WTC11 (cell line): ENCODE data around the gene TMEM121B.

Experiments
- CREM ChIP-seq: sonication (generic); formaldehyde crosslinking; IDR thresholded peaks from 2 replicates; pipeline ENCODE4 v1.8.1; 2022; ENCODE audit warnings: mild to moderate bottlenecking, missing genetic modification reagents, moderate library complexity
- CTCF ChIP-seq: fragments of 200-600 bp; IDR thresholded peaks from 2 replicates; pipeline ENCODE4 v1.8.0; 2022; ENCODE audit warnings: antibody characterized with exemption
- ETV6 ChIP-seq: sonication (generic); formaldehyde crosslinking; IDR thresholded peaks from 2 replicates; pipeline ENCODE4 v1.8.1; 2022; ENCODE audit warnings: mild to moderate bottlenecking, missing genetic modification reagents
- FOXJ3 ChIP-seq: sonication (generic); formaldehyde crosslinking; IDR thresholded peaks from 2 replicates; pipeline ENCODE4 v1.9.0; 2021; ENCODE audit warnings: missing genetic modification reagents, mild to moderate bottlenecking, borderline replicate concordance
- GTF2I ChIP-seq: fragments of 250-450 bp; sonication (Bioruptor Pico); conservative IDR thresholded peaks from 2 replicates; pipeline ENCODE4 v1.4.0; 2021; ENCODE audit warnings: mild to moderate bottlenecking
- MXD4 ChIP-seq: fragments of 250-450 bp; sonication (Bioruptor Pico); IDR thresholded peaks from 2 replicates; pipeline ENCODE4 v1.8.0; 2021; ENCODE audit warnings: mild to moderate bottlenecking, moderate library complexity, borderline replicate concordance
- MYBL2 ChIP-seq: sonication (generic); formaldehyde crosslinking; IDR thresholded peaks from 2 replicates; pipeline ENCODE4 v1.8.1; 2023; ENCODE audit warnings: mild to moderate bottlenecking, moderate library complexity, missing genetic modification reagents
- NFE2L1 ChIP-seq: sonication (generic); formaldehyde crosslinking; IDR thresholded peaks from 2 replicates; pipeline ENCODE4 v1.8.1; 2023; ENCODE audit warnings: missing genetic modification reagents
- NFYB ChIP-seq: sonication (generic); formaldehyde crosslinking; conservative IDR thresholded peaks from 2 replicates; pipeline ENCODE4 v1.8.0; 2022; ENCODE audit warnings: low read depth, missing genetic modification reagents
- SMAD3 ChIP-seq: sonication (generic); formaldehyde crosslinking; IDR thresholded peaks from 2 replicates; pipeline ENCODE4 v1.8.0; 2022; ENCODE audit warnings: missing genetic modification reagents, mild to moderate bottlenecking, borderline replicate concordance
- TF ChIP-seq, protein P1 (sequence below): sonication (generic); formaldehyde crosslinking; IDR thresholded peaks from 2 replicates; pipeline ENCODE4 v1.8.0; 2023; ENCODE audit warnings: missing genetic modification reagents
- TF ChIP-seq, protein P2 (sequence below): sonication (generic); formaldehyde crosslinking; IDR thresholded peaks from 2 replicates; pipeline ENCODE4 v1.8.0; 2022; ENCODE audit warnings: mild to moderate bottlenecking, missing genetic modification reagents

DNA sequence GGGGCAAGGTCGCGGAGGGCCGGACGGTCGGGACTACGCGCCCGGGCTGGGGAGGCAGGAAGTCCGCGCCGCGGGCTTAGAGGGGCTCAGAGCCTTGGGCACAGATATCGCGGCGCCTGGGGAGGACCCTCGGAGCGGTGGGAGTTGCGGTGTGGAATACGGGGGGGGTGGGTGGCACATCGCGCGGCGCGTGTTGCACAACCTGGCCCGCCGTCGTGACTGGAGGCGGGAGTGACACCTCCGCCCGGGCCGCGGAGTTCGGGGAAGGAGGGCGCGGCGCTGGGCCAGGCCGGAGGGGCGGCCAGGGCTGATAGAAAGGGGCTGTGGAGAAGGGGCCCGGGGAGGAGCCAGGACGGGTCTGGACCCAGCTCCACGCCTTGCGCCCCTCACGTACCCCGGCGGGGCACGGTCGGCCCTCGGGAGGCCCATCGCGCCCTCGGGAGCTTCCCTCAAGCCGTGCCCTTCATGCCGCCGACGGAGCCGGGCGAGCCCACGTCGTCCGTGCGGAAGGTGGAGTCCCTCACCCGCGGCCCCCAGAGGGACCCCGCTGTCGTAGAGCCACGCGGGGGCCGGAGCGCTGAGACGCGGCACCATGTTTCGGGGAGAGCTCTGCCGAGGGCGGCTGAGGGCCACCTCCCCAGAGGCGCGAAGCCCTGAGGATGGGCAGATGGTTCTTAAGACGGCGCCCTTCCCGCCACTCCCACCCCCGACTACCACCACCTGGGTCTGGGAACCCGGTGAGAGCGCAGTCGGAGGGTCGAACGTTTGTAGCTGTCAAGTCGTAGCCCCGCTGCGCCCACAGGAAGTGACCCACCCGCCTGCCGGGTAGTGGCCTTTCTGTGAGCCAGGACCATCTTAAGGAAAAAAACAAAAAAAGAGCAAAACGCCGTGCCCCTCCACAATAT lies 35.6 kb downstream of the TMEM121B start:
- TF ChIP-seq CTCF: no peak
- TF ChIP-seq, protein P1, sequence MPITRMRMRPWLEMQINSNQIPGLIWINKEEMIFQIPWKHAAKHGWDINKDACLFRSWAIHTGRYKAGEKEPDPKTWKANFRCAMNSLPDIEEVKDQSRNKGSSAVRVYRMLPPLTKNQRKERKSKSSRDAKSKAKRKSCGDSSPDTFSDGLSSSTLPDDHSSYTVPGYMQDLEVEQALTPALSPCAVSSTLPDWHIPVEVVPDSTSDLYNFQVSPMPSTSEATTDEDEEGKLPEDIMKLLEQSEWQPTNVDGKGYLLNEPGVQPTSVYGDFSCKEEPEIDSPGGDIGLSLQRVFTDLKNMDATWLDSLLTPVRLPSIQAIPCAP (CRISPR knock-in tag): no peak
- no peak for TF ChIP-seq CREM (CRISPR knock-in tag)
- TF ChIP-seq NFYB (CRISPR knock-in tag): no peak
- TF ChIP-seq NFE2L1 (CRISPR knock-in tag): 0 out of 2 replicates have a peak, but pooled peaks have one; percentile 62
- TF ChIP-seq SMAD3 (CRISPR knock-in tag): no peak
- TF ChIP-seq FOXJ3 (CRISPR knock-in tag): no peak
- TF ChIP-seq, protein P2, sequence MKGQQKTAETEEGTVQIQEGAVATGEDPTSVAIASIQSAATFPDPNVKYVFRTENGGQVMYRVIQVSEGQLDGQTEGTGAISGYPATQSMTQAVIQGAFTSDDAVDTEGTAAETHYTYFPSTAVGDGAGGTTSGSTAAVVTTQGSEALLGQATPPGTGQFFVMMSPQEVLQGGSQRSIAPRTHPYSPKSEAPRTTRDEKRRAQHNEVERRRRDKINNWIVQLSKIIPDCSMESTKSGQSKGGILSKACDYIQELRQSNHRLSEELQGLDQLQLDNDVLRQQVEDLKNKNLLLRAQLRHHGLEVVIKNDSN: peak; percentile 55; the same call in 1 of the 2 replicates
- no peak for TF ChIP-seq MXD4 (CRISPR knock-in tag)
- TF ChIP-seq MYBL2 (CRISPR knock-in tag): 0 out of 2 replicates have a peak, but pooled peaks have one; percentile 4
- no peak for TF ChIP-seq GTF2I (CRISPR knock-in tag)
- no peak for TF ChIP-seq ETV6 (CRISPR knock-in tag)
